ENCODE data around the gene TNIP2. TPM values are rescaled to one million over a fixed set of nuclear protein-coding genes. Genes with fewer than 3 reads are reported as not detected.

The TNIP2 gene
- total and polyA plus RNA-seq, 5 donors from 2014 or later: 43.9 to 87.7 (median 52.3) TPM

GRCh38 chr4:2761035-2761923, 5.1 kb upstream of the TNIP2 start:
- no peaks in the 10 kb centered on the region for H3K9me3 ChIP-seq (ENCODE audit: control insufficient read depth in 2 of 2, low read length in 2 of 2)
- no peaks in the 10 kb centered on the region for H3K36me3 ChIP-seq (ENCODE audit: control insufficient read depth, insufficient read depth, low read length)
- H3K27me3 ChIP-seq (ENCODE audit: control insufficient read depth, insufficient read depth, low read length): no peaks in the 10 kb centered on the region
- peaks cover 2 to 17% (median 8%) of the 10 kb centered on the region in 4 donors for H3K4me1 Mint-ChIP-seq
- H3K27ac ChIP-seq (ENCODE audit: insufficient read depth, low read length, poor library complexity, severe bottlenecking): no peak overlapping the region
- peaks cover 15% of the 10 kb centered on the region for H3K4me1 ChIP-seq (ENCODE audit: control insufficient read depth, insufficient read depth, low read length, poor library complexity, severe bottlenecking)
- no peak overlapping the region for H3K27ac Mint-ChIP-seq
- ATAC-seq (ENCODE audit: low read depth in 2 of 2): no peak
- no peak for DNase-seq
- peak overlapping the region in 2 of 4 donors; percentile 48 to 88 for H3K4me3 Mint-ChIP-seq
- H3K27me3 Mint-ChIP-seq: peaks cover 5% of the 10 kb centered on the region
- H3K9me3 Mint-ChIP-seq: no peaks in the 10 kb centered on the region
- H3K4me3 ChIP-seq (ENCODE audit: low read depth, low read length): no peak overlapping the region
- no peaks in the 10 kb centered on the region for H3K36me3 Mint-ChIP-seq

- no peak overlapping the region for H3K4me3 ChIP-seq (ENCODE audit: low read depth, low read length)
- Mint-ChIP-seq H3K36me3 (no peaks in the 10 kb centered on the region), H3K27me3 (peaks cover 5% of the 10 kb centered on the region), H3K9me3 (no peaks in the 10 kb centered on the region), H3K4me3 (peak overlapping the region; percentile 47 to 86 (median 84)), H3K27ac (no peak overlapping the region), H3K4me1 (peaks cover 5 to 34% (median 20%) of the 10 kb centered on the region in 4 donors)
- H3K27ac ChIP-seq (ENCODE audit: insufficient read depth, low read length, poor library complexity, severe bottlenecking): no peak overlapping the region
- peaks cover 4% of the 10 kb centered on the region for H3K36me3 ChIP-seq (ENCODE audit: control insufficient read depth, insufficient read depth, low read length)
- no peaks in the 10 kb centered on the region for H3K9me3 ChIP-seq (ENCODE audit: control insufficient read depth in 2 of 2, low read length in 2 of 2)
- ATAC-seq (ENCODE audit: low read depth in 2 of 2) (no peak), DNase-seq (no peak)
- no peaks in the 10 kb centered on the region for H3K27me3 ChIP-seq (ENCODE audit: control insufficient read depth, insufficient read depth, low read length)
- H3K4me1 ChIP-seq (ENCODE audit: control insufficient read depth, insufficient read depth, low read length, poor library complexity, severe bottlenecking): peaks cover 27% of the 10 kb centered on the region
Observed at GRCh38 chr4:2757426-2757825, 1.3 kb upstream of the TNIP2 start.

- DNase-seq: no peak
- peaks cover 27% of the 10 kb centered on the region for H3K4me1 ChIP-seq (ENCODE audit: control insufficient read depth, insufficient read depth, low read length, poor library complexity, severe bottlenecking)
- Mint-ChIP-seq H3K36me3 (no peaks in the 10 kb centered on the region), H3K27ac (peak overlapping the region in 1 of 3 donors; percentile 93), H3K4me1 (peaks cover 5 to 40% (median 20%) of the 10 kb centered on the region in 4 donors), H3K27me3 (peaks cover 5% of the 10 kb centered on the region), H3K9me3 (no peaks in the 10 kb centered on the region), H3K4me3 (peak overlapping the region; percentile 84 to 86 (median 85))
- no peaks in the 10 kb centered on the region for H3K9me3 ChIP-seq (ENCODE audit: control insufficient read depth in 2 of 2, low read length in 2 of 2)
- ATAC-seq (ENCODE audit: low read depth in 2 of 2): no peak
- peaks cover 8% of the 10 kb centered on the region for H3K36me3 ChIP-seq (ENCODE audit: control insufficient read depth, insufficient read depth, low read length)
- H3K27me3 ChIP-seq (ENCODE audit: control insufficient read depth, insufficient read depth, low read length): no peaks in the 10 kb centered on the region
- H3K27ac ChIP-seq (ENCODE audit: insufficient read depth, low read length, poor library complexity, severe bottlenecking): peak overlapping the region; percentile 47
- H3K4me3 ChIP-seq (ENCODE audit: low read depth, low read length): peak overlapping the region; percentile 57
Observed at GRCh38 chr4:2756691-2757350, 685 bp upstream of the TNIP2 start.

GRCh38 chr4:2754848-2755819, 1.0 kb downstream of the TNIP2 start:
- peak overlapping the region in 2 of 3 donors; percentile 77 to 82 for H3K27ac Mint-ChIP-seq
- H3K36me3 ChIP-seq (ENCODE audit: control insufficient read depth, insufficient read depth, low read length): peaks cover 11% of the 10 kb centered on the region
- no peaks in the 10 kb centered on the region for H3K9me3 Mint-ChIP-seq
- H3K4me3 Mint-ChIP-seq: peak overlapping the region; percentile 87 to 93 (median 89)
- DNase-seq: no peak
- H3K27me3 Mint-ChIP-seq: peaks cover 5% of the 10 kb centered on the region
- H3K4me1 ChIP-seq (ENCODE audit: control insufficient read depth, insufficient read depth, low read length, poor library complexity, severe bottlenecking): peaks cover 27% of the 10 kb centered on the region
- H3K36me3 Mint-ChIP-seq: no peaks in the 10 kb centered on the region
- peak overlapping the region; percentile 79 for H3K4me3 ChIP-seq (ENCODE audit: low read depth, low read length)
- no peaks in the 10 kb centered on the region for H3K27me3 ChIP-seq (ENCODE audit: control insufficient read depth, insufficient read depth, low read length)
- peaks cover 5 to 51% (median 25%) of the 10 kb centered on the region in 4 donors for H3K4me1 Mint-ChIP-seq
- H3K9me3 ChIP-seq (ENCODE audit: control insufficient read depth in 2 of 2, low read length in 2 of 2): no peaks in the 10 kb centered on the region
- peak overlapping the region; percentile 79 for H3K27ac ChIP-seq (ENCODE audit: insufficient read depth, low read length, poor library complexity, severe bottlenecking)
- ATAC-seq (ENCODE audit: low read depth in 2 of 2): no peak

GRCh38 chr4:2753436-2753835, 2.7 kb downstream of the TNIP2 start:
- Mint-ChIP-seq H3K27me3 (peaks cover 5% of the 10 kb centered on the region), H3K27ac (no peak overlapping the region), H3K4me3 (peak overlapping the region in 2 of 4 donors; percentile 47 to 78), H3K36me3 (no peaks in the 10 kb centered on the region), H3K9me3 (no peaks in the 10 kb centered on the region), H3K4me1 (peaks cover 5 to 58% (median 32%) of the 10 kb centered on the region in 4 donors)
- DNase-seq (no peak), ATAC-seq (ENCODE audit: low read depth in 2 of 2) (no peak)
- H3K27ac ChIP-seq (ENCODE audit: insufficient read depth, low read length, poor library complexity, severe bottlenecking): no peak overlapping the region
- H3K9me3 ChIP-seq (ENCODE audit: control insufficient read depth in 2 of 2, low read length in 2 of 2): no peaks in the 10 kb centered on the region
- H3K4me3 ChIP-seq (ENCODE audit: low read depth, low read length): no peak overlapping the region
- H3K36me3 ChIP-seq (ENCODE audit: control insufficient read depth, insufficient read depth, low read length): peaks cover 11% of the 10 kb centered on the region
- H3K4me1 ChIP-seq (ENCODE audit: control insufficient read depth, insufficient read depth, low read length, poor library complexity, severe bottlenecking): peaks cover 27% of the 10 kb centered on the region
- no peaks in the 10 kb centered on the region for H3K27me3 ChIP-seq (ENCODE audit: control insufficient read depth, insufficient read depth, low read length)

GRCh38 chr4:2750719-2751605, 5.2 kb downstream of the TNIP2 start:
- Mint-ChIP-seq H3K4me3 (peak overlapping the region in 2 of 4 donors; percentile 44 to 51), H3K36me3 (peaks cover 15% of the 10 kb centered on the region), H3K27me3 (no peaks in the 10 kb centered on the region), H3K4me1 (peaks cover 16 to 72% (median 45%) of the 10 kb centered on the region in 4 donors), H3K9me3 (no peaks in the 10 kb centered on the region), H3K27ac (peak overlapping the region in 2 of 3 donors; percentile 36 to 38)
- H3K27me3 ChIP-seq (ENCODE audit: control insufficient read depth, insufficient read depth, low read length): no peaks in the 10 kb centered on the region
- no peak overlapping the region for H3K27ac ChIP-seq (ENCODE audit: insufficient read depth, low read length, poor library complexity, severe bottlenecking)
- H3K4me1 ChIP-seq (ENCODE audit: control insufficient read depth, insufficient read depth, low read length, poor library complexity, severe bottlenecking): peaks cover 42% of the 10 kb centered on the region
- H3K4me3 ChIP-seq (ENCODE audit: low read depth, low read length): no peak overlapping the region
- DNase-seq: no peak
- no peak for ATAC-seq (ENCODE audit: low read depth in 2 of 2)
- H3K9me3 ChIP-seq (ENCODE audit: control insufficient read depth in 2 of 2, low read length in 2 of 2): no peaks in the 10 kb centered on the region
- H3K36me3 ChIP-seq (ENCODE audit: control insufficient read depth, insufficient read depth, low read length): peaks cover 27% of the 10 kb centered on the region
